ENCODE measurements around the gene ERRFI1.

ERRFI1 gene

DNA sequence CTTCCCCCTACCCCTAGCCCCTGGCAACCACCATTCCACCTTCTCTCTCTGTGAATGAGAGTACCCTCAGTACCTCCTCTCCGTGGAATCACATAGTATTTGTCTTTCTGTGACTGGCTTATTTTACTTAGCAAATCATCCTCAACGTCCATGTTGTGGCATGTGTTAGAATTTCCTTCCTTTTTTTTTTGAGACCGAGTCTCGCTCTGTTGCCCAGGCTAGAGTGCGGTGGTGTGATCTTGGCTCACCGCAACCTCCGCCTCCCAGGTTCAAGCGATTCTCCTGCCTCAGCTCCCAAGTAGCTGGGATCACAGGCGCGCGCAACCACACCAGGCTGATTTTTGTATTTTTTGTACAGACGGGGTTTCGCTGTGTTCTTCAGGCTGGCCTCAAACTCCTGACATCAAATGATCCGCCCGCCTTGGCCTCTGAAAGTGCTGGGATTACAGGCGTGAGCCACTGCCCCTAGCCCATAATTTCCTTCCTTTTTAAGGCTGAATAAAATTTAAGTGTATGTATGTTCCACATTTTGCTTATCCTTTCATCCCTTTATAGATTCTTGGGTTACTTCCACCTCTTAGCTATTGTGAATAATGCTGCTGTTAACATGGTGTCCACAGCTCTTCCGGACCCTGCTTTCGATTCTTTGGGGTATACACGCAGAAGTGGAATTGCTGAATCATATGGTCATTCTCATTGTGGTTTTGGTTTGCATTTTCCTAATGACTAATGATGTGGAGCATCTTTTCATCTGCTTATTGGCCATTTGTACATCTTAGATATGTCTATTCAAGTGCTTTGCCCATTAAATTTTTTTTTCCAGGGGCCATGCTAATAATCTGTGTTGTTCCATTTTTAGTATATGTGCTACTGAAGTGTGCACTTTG, 32.3 kb downstream of the ERRFI1 start:
- Histone ChIP-seq H3K9ac (no peak overlapping the region), H3K27me3 (ENCODE audit: control insufficient read depth, insufficient read depth, low read length) (no peaks in the 10 kb centered on the region), H3K4me1 (no peaks in the 10 kb centered on the region), H3K4me3 (ENCODE audit: low read depth, low read length) (no peak overlapping the region), H3K27ac (no peak overlapping the region), H3K79me2 (no peaks in the 10 kb centered on the region), H3K4me2 (ENCODE audit: low read length) (no peak overlapping the region), H3K9me3 (ENCODE audit: control insufficient read depth, low read length) (no peaks in the 10 kb centered on the region), H3K36me3 (ENCODE audit: control insufficient read depth, insufficient read depth, low read length) (no peaks in the 10 kb centered on the region), H2AFZ (no peak overlapping the region)
- TF ChIP-seq, protein P1, sequence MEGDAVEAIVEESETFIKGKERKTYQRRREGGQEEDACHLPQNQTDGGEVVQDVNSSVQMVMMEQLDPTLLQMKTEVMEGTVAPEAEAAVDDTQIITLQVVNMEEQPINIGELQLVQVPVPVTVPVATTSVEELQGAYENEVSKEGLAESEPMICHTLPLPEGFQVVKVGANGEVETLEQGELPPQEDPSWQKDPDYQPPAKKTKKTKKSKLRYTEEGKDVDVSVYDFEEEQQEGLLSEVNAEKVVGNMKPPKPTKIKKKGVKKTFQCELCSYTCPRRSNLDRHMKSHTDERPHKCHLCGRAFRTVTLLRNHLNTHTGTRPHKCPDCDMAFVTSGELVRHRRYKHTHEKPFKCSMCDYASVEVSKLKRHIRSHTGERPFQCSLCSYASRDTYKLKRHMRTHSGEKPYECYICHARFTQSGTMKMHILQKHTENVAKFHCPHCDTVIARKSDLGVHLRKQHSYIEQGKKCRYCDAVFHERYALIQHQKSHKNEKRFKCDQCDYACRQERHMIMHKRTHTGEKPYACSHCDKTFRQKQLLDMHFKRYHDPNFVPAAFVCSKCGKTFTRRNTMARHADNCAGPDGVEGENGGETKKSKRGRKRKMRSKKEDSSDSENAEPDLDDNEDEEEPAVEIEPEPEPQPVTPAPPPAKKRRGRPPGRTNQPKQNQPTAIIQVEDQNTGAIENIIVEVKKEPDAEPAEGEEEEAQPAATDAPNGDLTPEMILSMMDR (IDR thresholded peaks at IDR 0.05): no peak

DNA sequence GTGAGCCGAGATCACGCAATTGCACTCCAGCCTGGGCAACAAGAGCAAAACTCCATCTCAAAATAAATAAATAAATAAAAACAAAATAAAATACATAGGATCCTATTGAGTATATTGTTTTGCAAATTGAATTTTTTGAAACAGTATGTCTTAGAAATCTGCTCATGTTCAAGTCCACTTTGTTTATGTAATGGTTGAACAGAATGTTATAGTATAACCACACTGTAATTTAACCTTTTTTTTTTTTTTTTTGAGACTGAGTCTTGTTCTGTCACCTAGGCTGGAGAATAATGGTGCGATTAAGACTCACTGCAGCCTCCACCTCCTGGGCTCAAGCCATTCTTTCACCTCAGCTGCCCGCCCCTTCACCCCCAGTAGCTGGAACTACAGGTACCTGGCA, 33.2 kb downstream of the ERRFI1 start:
- no peaks in the 10 kb centered on the region for H3K4me1 ChIP-seq

GRCh38 chr1:7991504-7992440, 34.3 kb downstream of the ERRFI1 start:
- no peak overlapping the region for H3K4me3 ChIP-seq (ENCODE audit: low read depth, low read length)
- TF ChIP-seq, protein P1 (IDR thresholded peaks at IDR 0.05): no peak

More for the DNA sequence above, 33.2 kb downstream of the ERRFI1 start:
- H3K4me3 ChIP-seq (ENCODE audit: low read depth, low read length): no peak overlapping the region
- H3K79me2 ChIP-seq: no peaks in the 10 kb centered on the region
- no peak overlapping the region for H3K4me2 ChIP-seq (ENCODE audit: low read length)
- H3K27ac ChIP-seq: no peak overlapping the region
- no peaks in the 10 kb centered on the region for H3K27me3 ChIP-seq (ENCODE audit: control insufficient read depth, insufficient read depth, low read length)
- H3K9ac ChIP-seq: no peak overlapping the region
- no peaks in the 10 kb centered on the region for H3K9me3 ChIP-seq (ENCODE audit: control insufficient read depth, low read length)
- H3K36me3 ChIP-seq (ENCODE audit: control insufficient read depth, insufficient read depth, low read length): no peaks in the 10 kb centered on the region
- no peak overlapping the region for H2AFZ ChIP-seq
- TF ChIP-seq, protein P1 (IDR thresholded peaks at IDR 0.05): no peak

GRCh38 chr1:7989762-7990428, 36.2 kb downstream of the ERRFI1 start:
- no peak overlapping the region for H2AFZ ChIP-seq

More at GRCh38 chr1:7991504-7992440, 34.3 kb downstream of the ERRFI1 start:
- no peaks in the 10 kb centered on the region for H3K4me1 ChIP-seq
- no peak overlapping the region for H3K9ac ChIP-seq
- H3K79me2 ChIP-seq: no peaks in the 10 kb centered on the region
- H2AFZ ChIP-seq: no peak overlapping the region
- no peaks in the 10 kb centered on the region for H3K9me3 ChIP-seq (ENCODE audit: control insufficient read depth, low read length)
- no peak overlapping the region for H3K27ac ChIP-seq
- no peaks in the 10 kb centered on the region for H3K27me3 ChIP-seq (ENCODE audit: control insufficient read depth, insufficient read depth, low read length)
- no peak overlapping the region for H3K4me2 ChIP-seq (ENCODE audit: low read length)
- no peaks in the 10 kb centered on the region for H3K36me3 ChIP-seq (ENCODE audit: control insufficient read depth, insufficient read depth, low read length)

More at GRCh38 chr1:7989762-7990428, 36.2 kb downstream of the ERRFI1 start:
- no peaks in the 10 kb centered on the region for H3K79me2 ChIP-seq
- TF ChIP-seq, protein P1 (IDR thresholded peaks at IDR 0.05): no peak
- no peak overlapping the region for H3K4me3 ChIP-seq (ENCODE audit: low read depth, low read length)
- no peaks in the 10 kb centered on the region for H3K27me3 ChIP-seq (ENCODE audit: control insufficient read depth, insufficient read depth, low read length)
- no peak overlapping the region for H3K4me2 ChIP-seq (ENCODE audit: low read length)
- no peak overlapping the region for H3K27ac ChIP-seq
- no peaks in the 10 kb centered on the region for H3K9me3 ChIP-seq (ENCODE audit: control insufficient read depth, low read length)
- no peaks in the 10 kb centered on the region for H3K36me3 ChIP-seq (ENCODE audit: control insufficient read depth, insufficient read depth, low read length)
- H3K4me1 ChIP-seq: no peaks in the 10 kb centered on the region
- H3K9ac ChIP-seq: no peak overlapping the region
